GM23248 (cell line): ENCODE results near the gene KRT73. TPM values are rescaled to one million over a fixed set of nuclear protein-coding genes. Genes with fewer than 3 reads are reported as not detected.

Source experiments
- DNase-seq: peaks from one replicate; pipeline ENCODE4 v3.0.0-alpha.2; 2015
- H2AFZ ChIP-seq: fragments of 200-600 bp; sonication (generic); 2 replicates; pipeline ENCODE4 v1.6.1; 2016; ENCODE audit warnings: antibody characterized with exemption
- H3F3A ChIP-seq: fragments of 200-600 bp; sonication (generic); 2 replicates; pipeline ENCODE4 v1.6.1; 2016; ENCODE audit warnings: mild to moderate bottlenecking, antibody characterized with exemption, mixed run types; ENCODE audit not compliant: insufficient read depth
- H3K27ac ChIP-seq: fragments of 200-600 bp; sonication (generic); 2 replicates; pipeline ENCODE4 v1.5.1; 2016; ENCODE audit warnings: mild to moderate bottlenecking
- H3K27me3 ChIP-seq: fragments of 200-600 bp; sonication (generic); replicated peaks from 2 replicates; pipeline ENCODE4 v1.6.1; 2016; ENCODE audit warnings: mild to moderate bottlenecking; ENCODE audit not compliant: insufficient read depth
- H3K36me3 ChIP-seq: fragments of 200-600 bp; sonication (generic); 2 replicates; pipeline ENCODE4 v1.6.1; 2016; ENCODE audit warnings: low read depth, mild to moderate bottlenecking
- H3K4me1 ChIP-seq: fragments of 200-600 bp; sonication (generic); 2 replicates; pipeline ENCODE4 v1.6.1; 2016; ENCODE audit warnings: mild to moderate bottlenecking; ENCODE audit not compliant: insufficient read depth
- H3K4me2 ChIP-seq: fragments of 200-600 bp; sonication (generic); one replicate; pipeline ENCODE4 v1.6.1; 2016; ENCODE audit warnings: mild to moderate bottlenecking; ENCODE audit not compliant: unreplicated experiment
- H3K4me3 ChIP-seq: fragments of 200-600 bp; sonication (generic); 2 replicates; pipeline ENCODE4 v1.5.1; 2016; ENCODE audit warnings: mild to moderate bottlenecking
- H3K79me2 ChIP-seq: fragments of 200-600 bp; sonication (generic); 2 replicates; pipeline ENCODE4 v1.6.1; 2016; ENCODE audit warnings: mild to moderate bottlenecking; ENCODE audit not compliant: insufficient read depth
- H3K9ac ChIP-seq: fragments of 200-600 bp; sonication (generic); 2 replicates; pipeline ENCODE4 v1.6.1; 2016; ENCODE audit warnings: mild to moderate bottlenecking
- H3K9me2 ChIP-seq: fragments of 200-600 bp; sonication (generic); 2 replicates; pipeline ENCODE4 v1.6.1; 2016; ENCODE audit warnings: mixed run types, mild to moderate bottlenecking, moderate library complexity; ENCODE audit not compliant: insufficient read depth
- H3K9me3 ChIP-seq: fragments of 200-600 bp; sonication (generic); one replicate; pipeline ENCODE4 v1.6.1; 2017; ENCODE audit warnings: low read depth
- H4K20me1 ChIP-seq: fragments of 200-600 bp; sonication (generic); 2 replicates; pipeline ENCODE4 v1.6.0; 2016; ENCODE audit not compliant: insufficient read depth
- EZH2 ChIP-seq: fragments of 200-600 bp; sonication (generic); IDR thresholded peaks from 2 replicates; pipeline ENCODE4 v1.6.1; 2018; ENCODE audit warnings: antibody characterized with exemption, mild to moderate bottlenecking; ENCODE audit not compliant: insufficient read depth, poor library complexity, severe bottlenecking
- EZH2phosphoT487 ChIP-seq: fragments of 200-600 bp; sonication (generic); IDR thresholded peaks from 2 replicates; pipeline ENCODE4 v1.6.1; 2018; ENCODE audit warnings: antibody characterized with exemption, moderate library complexity, mild to moderate bottlenecking, low read depth; ENCODE audit not compliant: insufficient read depth
- WGBS, 2 experiments: methylation state at CpG; one replicate each; pipeline ENCODE4 v1.1.6; 2015 to 2017; ENCODE audit warnings: low lambda C conversion rate in 2 of 2, low coverage in 1 of 2; ENCODE audit errors: missing lambda C conversion rate in 2 of 2; 5-methylcytosine and 5-hydroxymethylcytosine counted together
- in situ Hi-C: fragments of 300-500 bp; cut with MboI; formaldehyde crosslinking; loops from 2 replicates; pipeline ENCODE4 v1.15.0; 2020
- polyA plus RNA-seq: library from polyadenylated mRNA; unstranded; fragments of >200 nt; fragmentation: Nextera tagmentation; extraction: Ambion mirVana; gene quantifications from 2 replicates; pipeline ENCODE4 v1.2.1, GENCODE V29; 2016
- total RNA-seq: library from RNA; depleted of rRNA; stranded (reverse); fragments of >200 nt; shearing (Covaris generic); gene quantifications from 2 replicates; pipeline ENCODE4 v1.2.3, GENCODE V29; 2014

The KRT73 gene
- total and polyA plus RNA-seq, 2 experiments from 2014 or later = not detected

DNA sequence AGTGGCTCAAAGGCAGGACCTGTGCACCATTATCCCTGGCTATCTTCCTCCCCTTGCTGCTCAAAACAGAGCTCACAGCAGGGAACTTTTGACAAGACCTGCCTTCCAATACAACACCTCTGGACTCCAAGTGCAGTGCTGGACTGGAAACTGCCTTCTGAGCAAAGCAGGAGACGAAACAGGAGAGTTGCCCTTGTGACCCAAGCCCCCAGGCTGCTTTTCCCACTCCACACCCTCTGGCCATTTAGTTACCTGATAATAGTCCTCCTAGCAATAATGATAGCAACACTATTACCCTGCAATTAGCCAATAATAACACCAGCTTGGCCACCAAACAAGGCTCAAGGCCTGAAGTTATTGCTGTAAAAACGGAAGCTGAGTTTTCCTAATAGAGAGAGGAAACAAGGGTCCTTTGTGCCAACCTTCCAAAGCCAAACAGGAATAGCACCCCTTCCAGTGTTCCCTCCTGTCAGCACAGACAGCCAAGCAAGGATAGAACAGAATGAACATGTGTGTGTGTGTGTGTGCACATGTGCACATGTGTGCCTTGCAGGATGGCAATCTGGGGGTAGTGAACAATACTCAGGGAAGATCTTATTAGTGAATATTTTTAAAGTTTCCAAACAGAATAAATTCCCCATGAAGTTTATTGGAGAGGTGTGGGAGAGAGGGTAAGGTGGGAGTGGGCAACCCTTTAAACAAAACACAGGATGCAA is 9.2 kb upstream of the KRT73 start:
- TF ChIP-seq EZH2phosphoT487 = no peak
- TF ChIP-seq EZH2 = no peak
- in situ Hi-C loops = no loop called here
- Histone ChIP-seq H3K79me2 (no peaks in the 10 kb centered on the region), H3K9ac (no peak overlapping the region), H3K9me3 (peaks cover 3% of the 10 kb centered on the region), H3K27me3 (peaks cover 64% of the 10 kb centered on the region), H3K27ac (no peak overlapping the region), H2AFZ (no peak overlapping the region), H4K20me1 (no peaks in the 10 kb centered on the region), H3K4me1 (no peaks in the 10 kb centered on the region), H3K4me3 (no peak overlapping the region), H3K9me2 (no peaks in the 10 kb centered on the region), H3K4me2 (no peak overlapping the region), H3K36me3 (no peaks in the 10 kb centered on the region), H3F3A (no peaks in the 10 kb centered on the region)
- no peak for DNase-seq
- WGBS, 2 experiments = 14 to 25% methylated on average over 2 of the region's 2 CpGs

DNA sequence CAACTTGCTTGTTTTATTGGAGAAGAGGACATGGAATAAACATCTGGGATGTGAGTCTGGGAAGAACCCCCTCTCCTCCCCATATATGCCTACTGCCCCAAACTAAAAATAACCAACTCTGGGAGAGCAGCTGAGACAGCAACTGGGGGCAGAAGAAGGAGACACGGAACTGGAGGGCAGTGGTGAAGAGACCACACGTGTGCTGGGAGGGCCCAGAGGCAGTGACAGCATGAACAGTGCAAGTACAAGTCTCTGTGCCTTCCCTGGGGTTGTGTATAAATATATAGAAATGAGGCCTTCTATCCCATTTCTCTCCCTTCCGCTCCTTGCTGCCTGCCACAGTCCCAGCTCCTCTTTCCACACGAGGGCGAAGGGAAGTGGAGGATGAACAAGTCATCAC is 4.0 kb upstream of the KRT73 start:
- H3K9ac ChIP-seq = no peak overlapping the region
- no peaks in the 10 kb centered on the region for H3K9me2 ChIP-seq
- no peak for DNase-seq
- no peaks in the 10 kb centered on the region for H3K4me1 ChIP-seq
- H2AFZ ChIP-seq = no peak overlapping the region
- in situ Hi-C loops = no loop called here
- H3K9me3 ChIP-seq = peaks cover 3% of the 10 kb centered on the region
- H3K27ac ChIP-seq = no peak overlapping the region
- 55 to 60% methylated on average over 5 of the region's 5 CpGs for WGBS, 2 experiments
- H4K20me1 ChIP-seq = no peaks in the 10 kb centered on the region
- H3K36me3 ChIP-seq = no peaks in the 10 kb centered on the region
- no peak for TF ChIP-seq EZH2
- no peak for TF ChIP-seq EZH2phosphoT487
- no peaks in the 10 kb centered on the region for H3K79me2 ChIP-seq
- H3F3A ChIP-seq = no peaks in the 10 kb centered on the region
- no peak overlapping the region for H3K4me2 ChIP-seq
- no peak overlapping the region for H3K4me3 ChIP-seq
- peaks cover 42% of the 10 kb centered on the region for H3K27me3 ChIP-seq

GRCh38 chr12:52618866-52619265 is 507 bp upstream of the KRT73 start:
- no peak overlapping the region for H3K9ac ChIP-seq
- 67 to 78% methylated on average over 2 of the region's 2 CpGs for WGBS, 2 experiments
- no peaks in the 10 kb centered on the region for H3K9me2 ChIP-seq
- H3F3A ChIP-seq = no peaks in the 10 kb centered on the region
- in situ Hi-C loops = no loop called here
- no peak for DNase-seq
- TF ChIP-seq EZH2 = no peak
- H3K4me2 ChIP-seq = no peak overlapping the region
- H3K4me1 ChIP-seq = peaks cover 8% of the 10 kb centered on the region; the same call in 1 of the 2 replicates
- peaks cover 22% of the 10 kb centered on the region for H3K27me3 ChIP-seq
- H3K79me2 ChIP-seq = no peaks in the 10 kb centered on the region
- no peak overlapping the region for H3K27ac ChIP-seq
- H3K36me3 ChIP-seq = no peaks in the 10 kb centered on the region
- peaks cover 3% of the 10 kb centered on the region for H3K9me3 ChIP-seq
- no peak overlapping the region for H2AFZ ChIP-seq
- no peaks in the 10 kb centered on the region for H4K20me1 ChIP-seq
- H3K4me3 ChIP-seq = no peak overlapping the region

DNA sequence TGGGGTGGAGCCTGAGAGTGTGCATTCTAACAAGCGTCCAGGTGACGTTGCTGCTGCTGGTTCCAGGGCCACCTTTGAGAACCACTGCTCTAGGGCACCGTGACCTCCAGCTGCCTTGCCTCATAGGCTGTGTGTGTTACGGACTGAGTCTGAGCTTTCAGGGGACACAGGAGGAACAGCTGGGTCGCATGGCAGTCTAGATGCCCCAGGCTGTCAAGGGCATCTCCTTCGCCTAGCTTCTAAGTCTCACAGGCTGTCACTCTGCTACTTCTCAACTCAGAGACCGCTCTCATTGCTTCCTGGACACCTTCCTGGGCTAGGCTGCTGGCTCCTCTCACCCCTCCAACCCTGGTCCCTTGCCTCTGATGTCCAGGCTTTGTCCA is 965 bp downstream of the KRT73 start:
- H3K79me2 ChIP-seq = no peaks in the 10 kb centered on the region
- TF ChIP-seq EZH2 (no peak), EZH2phosphoT487 (no peak)
- H2AFZ ChIP-seq = no peak overlapping the region
- DNase-seq = no peak
- peaks cover 8% of the 10 kb centered on the region; the same call in 1 of the 2 replicates for H3K4me1 ChIP-seq
- H4K20me1 ChIP-seq = no peaks in the 10 kb centered on the region
- H3K4me2 ChIP-seq = no peak overlapping the region
- no peaks in the 10 kb centered on the region for H3F3A ChIP-seq
- peaks cover 14% of the 10 kb centered on the region for H3K27me3 ChIP-seq
- in situ Hi-C loops = no loop called here
- no peaks in the 10 kb centered on the region for H3K36me3 ChIP-seq
- H3K27ac ChIP-seq = no peak overlapping the region
- no peak overlapping the region for H3K4me3 ChIP-seq
- no peak overlapping the region for H3K9ac ChIP-seq
- WGBS, 2 experiments = 66 to 67% methylated on average over 7 of the region's 7 CpGs
- H3K9me2 ChIP-seq = no peaks in the 10 kb centered on the region
- no peaks in the 10 kb centered on the region for H3K9me3 ChIP-seq
